ENCODE data around the gene ZSCAN5A. TPM values are rescaled to one million over a fixed set of nuclear protein-coding genes. Genes with fewer than 3 reads are reported as not detected.
"Not testable (repeated sequence)": the region's sequence is repeated elsewhere in the genome, so short reads cannot be mapped to it uniquely, and the experiment has no call there.

ZSCAN5A gene
- total RNA-seq, 1 donor from 2014 or later, result 12.3 TPM

DNA sequence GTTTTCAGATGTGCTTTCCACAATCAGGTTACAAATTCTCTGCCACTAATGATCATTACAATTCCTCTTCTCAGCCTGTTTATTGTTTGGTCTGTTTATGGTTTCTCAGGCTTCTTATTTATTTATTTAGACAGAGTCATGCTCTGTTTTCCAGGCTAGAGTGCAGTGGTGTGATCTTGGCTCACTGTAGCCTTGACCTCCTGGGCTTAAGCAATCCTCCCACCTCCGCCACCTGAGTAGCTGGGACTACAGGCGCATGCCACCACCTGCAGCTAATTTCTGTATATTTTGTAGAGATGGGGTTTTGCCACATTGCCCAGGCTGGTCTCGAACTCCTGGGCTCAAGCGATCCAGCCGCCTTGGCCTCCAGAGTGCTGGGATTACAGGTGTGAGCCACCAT lies 2.1 kb upstream of the ZSCAN5A start:
- ATAC-seq (no peak), DNase-seq (ENCODE audit: low spot score) (no peak)
- intact Hi-C loops (cut with DNase I), result no loop called here

DNA sequence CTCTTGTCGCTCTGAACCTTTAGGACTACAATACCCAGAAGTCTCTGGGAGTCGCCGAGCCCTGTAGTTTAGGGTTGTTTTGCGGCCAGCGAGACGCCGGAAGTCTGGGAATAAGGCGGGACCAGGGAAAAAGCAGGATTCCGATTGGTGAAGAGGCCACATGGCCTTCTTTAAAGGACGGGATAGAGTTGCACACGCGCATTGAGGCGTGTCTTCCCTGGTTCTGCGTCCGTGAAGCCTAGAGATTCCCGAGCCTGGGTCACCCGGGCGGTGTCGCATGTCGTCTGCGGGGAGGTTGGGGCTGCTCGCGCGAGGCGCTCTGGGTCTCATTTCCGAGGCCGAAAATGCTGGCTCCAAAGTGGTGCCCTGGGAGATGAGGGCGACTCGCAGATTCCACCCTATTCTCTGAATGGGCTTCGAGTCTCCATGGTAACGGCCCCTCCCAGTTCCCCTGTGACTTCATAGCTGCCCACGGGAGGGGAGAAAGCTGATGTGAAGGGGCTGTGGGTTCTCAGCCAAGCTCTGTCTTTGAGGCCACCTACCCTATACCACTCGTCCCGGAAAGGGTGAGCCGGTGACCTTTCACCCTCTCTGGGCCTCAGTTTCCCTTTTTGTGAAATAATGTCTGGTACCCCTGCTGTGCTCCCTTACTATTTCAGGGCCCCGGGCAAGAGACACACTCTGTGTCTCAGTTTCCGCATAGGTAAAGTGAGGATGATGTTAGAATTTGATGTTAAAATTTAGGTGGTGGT lies 614 bp upstream of the ZSCAN5A start:
- ATAC-seq, result peak; percentile 97
- intact Hi-C loops (cut with DNase I), result no loop called here
- peak; percentile 96 for DNase-seq (ENCODE audit: low spot score)

DNA sequence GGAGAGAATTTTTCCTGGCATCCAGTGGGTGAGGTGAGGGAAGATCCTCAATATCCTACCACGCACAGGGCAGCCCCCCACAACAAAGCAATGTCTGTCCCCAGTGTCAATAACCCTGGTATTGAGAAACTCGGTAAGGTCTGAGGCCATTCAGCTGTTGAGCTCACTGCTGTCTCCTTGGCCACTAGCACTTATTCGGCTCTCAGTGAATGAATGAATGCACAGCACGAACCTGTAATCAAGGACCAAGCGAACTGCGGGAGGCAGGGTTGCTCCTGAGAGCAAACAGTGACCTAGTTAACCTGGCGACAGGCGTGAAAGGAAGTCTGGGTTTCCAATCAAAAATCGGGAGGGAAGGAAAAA lies 640 bp downstream of the ZSCAN5A start:
- peak; percentile 2 for ATAC-seq
- intact Hi-C loops (cut with DNase I), result no loop called here
- no peak for DNase-seq (ENCODE audit: low spot score)

DNA sequence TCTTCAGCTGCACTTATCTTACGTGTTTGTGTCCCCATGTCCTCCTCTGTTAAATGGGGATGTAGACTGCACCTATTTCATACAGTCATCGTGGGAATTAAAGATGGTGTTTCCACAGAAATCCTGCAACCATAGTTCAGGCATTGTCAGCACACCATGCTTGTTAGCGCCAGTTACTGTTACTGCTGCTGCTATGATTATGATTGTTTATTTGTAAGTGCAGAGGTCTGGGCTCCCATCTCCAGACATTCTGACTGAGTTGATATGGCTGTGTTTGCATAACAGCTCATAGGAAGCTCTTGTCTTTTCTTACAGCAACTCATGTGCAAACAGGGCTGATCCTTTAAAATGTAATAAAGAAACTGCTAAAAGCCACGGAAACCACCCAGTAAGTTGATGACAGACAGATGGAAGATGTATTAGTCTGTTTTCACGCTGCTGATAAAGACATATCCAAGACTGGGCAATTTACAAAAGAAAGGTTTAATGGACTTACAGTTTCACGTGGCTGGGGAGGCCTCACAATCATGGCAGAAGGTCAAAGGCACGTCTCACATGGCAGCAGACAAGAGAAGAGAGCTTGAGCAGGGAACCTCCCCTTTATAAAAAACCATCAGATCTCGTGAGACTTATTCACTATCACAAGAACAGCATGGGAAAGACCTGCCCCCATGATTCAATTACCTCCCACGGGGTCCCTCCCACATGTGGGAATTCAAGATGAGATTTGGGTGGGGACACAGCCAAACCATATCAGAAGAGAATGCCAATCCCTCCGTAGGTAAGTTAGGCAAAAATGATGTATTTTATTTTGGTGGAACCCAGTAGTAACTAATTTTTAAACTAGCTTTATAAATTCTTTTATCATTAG lies 1.6 kb downstream of the ZSCAN5A start:
- ATAC-seq (no peak), DNase-seq (ENCODE audit: low spot score) (no peak)
- intact Hi-C loops (cut with DNase I), result no loop called here

DNA sequence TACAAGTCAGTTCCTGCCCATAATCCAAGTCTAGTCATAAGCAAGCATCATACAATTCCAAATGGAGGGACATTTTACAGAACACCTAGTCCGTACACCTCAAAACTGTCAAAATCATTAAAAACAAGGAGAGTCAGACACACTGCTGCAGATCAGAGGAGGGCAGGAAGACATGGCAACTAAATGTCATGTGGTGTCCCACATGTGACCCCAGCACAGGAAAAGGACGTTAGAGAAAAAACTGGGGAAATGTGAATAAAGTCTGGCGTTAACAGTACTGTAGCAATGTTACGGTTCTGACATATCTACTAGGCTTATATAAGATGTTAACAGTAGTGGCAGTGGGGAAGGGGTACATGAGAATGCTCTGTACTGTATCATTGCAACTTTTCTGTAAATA lies 2.3 kb downstream of the ZSCAN5A start:
- no peak for DNase-seq (ENCODE audit: low spot score)
- intact Hi-C loops (cut with DNase I), result no loop called here
- ATAC-seq, result no peak

DNA sequence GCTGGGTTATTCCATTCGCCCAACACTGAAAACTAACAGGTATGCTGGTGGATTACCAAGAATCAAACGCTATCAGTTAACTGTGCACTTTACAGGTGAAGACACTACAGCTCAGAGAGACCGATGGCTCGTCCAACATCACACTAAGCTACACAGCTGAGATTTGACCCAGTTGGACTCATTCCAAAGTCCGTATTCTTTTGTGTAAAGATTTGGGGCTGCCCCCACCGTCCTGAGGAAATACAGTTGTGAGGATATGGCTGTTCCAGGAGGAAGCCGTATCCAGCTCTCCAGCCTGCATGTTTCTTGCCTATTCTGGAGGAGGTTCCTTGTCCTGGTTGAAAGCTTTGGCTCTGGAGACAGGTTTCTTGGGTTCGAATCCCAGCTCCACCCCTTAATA lies 4.2 kb downstream of the ZSCAN5A start:
- intact Hi-C loops (cut with DNase I), result no loop called here
- DNase-seq (ENCODE audit: low spot score), result no peak
- no peak for ATAC-seq

DNA sequence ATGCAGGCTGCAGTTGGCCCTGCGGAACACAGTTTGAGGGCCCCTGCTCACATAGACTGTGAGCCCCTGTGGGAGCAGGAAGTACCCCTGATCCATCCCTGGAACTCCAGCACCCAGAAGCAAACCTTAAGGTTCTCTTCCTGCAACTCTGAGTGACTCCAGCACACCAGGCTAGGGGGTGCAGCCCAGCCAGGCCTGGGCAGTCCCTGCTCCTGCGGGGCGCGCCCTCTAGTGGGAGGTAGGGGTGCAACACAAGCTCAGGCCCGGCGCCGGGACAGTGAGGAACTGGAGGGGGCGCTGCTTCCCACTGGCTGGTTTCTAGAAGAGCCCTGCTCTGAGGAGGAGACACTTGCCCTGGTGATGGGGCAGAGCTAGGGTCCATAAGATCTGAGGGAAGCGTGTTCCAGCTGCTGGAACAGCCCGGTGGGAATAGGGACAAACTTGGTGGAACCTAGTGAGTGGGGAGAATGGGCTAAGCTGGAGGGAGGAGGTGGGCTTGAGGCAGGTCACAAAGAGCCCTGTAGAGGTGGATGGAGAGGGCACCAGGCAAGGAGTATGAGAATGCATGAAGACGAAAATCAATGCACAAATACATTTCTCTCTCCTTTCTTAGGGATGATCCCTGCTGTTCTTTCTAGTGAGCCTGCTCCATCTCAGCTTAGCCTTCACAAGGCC lies 5.0 kb downstream of the ZSCAN5A start:
- intact Hi-C loops (cut with DNase I), result no loop called here
- DNase-seq (ENCODE audit: low spot score) (no peak), ATAC-seq (no peak)

DNA sequence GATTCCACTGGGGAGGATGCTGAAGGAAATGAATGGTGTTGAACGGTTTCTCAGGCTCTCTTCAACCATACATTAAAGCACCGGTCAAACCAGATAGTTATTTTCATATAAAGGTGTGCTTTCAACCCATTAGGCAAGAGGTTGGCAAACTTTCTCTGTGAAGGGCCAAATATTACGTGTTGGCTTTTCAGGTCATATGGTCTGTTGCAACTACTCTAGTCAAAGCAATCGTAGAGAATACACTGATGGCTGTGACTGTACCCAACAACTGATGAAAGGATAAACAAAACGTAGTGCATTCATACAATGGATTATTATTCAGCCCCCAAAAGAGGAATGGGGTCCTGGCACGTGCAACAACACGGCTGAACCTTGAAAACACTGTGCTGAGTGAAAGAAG lies 5.8 kb downstream of the ZSCAN5A start:
- ATAC-seq (no peak), DNase-seq (ENCODE audit: low spot score) (no peak)
- intact Hi-C loops (cut with DNase I), result no loop called here

DNA sequence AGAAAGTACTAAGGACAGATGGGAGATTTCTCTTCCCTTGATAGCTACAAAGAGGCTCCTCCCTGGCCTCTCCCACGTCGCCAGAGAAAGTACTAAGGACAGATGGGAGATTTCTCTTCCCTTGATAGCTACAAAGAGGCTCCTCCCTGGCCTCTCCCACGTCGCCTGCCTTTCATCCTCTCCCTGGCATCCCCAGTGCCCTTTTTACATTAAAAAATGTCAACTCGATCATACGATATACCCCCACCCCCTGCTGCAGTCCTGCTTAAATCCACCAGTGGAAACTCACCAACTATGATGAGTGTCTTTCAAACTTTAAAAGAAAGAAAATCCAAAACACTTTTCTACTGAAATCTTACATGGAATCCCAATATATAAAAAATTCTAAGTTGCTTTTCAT lies 7.6 kb downstream of the ZSCAN5A start:
- DNase-seq (ENCODE audit: low spot score); ATAC-seq; intact Hi-C loops (cut with DNase I): not testable (repeated sequence)

DNA sequence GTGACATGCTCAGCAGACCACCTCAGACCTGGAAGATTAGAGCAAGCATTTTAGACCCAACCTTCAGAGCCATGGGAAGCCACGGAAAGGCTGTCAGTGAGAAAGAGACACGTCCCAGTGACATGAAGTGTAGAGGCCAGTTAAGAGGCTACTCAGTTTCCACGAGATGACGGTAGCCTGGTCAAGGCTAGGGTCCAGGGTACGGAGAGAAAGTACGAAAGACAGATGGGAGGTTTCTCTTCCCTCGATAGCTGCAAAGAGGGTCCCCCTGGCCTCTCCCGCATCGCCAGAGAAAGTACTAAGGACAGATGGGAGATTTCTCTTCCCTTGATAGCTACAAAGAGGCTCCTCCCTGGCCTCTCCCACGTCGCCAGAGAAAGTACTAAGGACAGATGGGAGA lies 8.6 kb downstream of the ZSCAN5A start:
- intact Hi-C loops (cut with DNase I), result no loop called here
- DNase-seq (ENCODE audit: low spot score) (no peak), ATAC-seq (no peak)

DNA sequence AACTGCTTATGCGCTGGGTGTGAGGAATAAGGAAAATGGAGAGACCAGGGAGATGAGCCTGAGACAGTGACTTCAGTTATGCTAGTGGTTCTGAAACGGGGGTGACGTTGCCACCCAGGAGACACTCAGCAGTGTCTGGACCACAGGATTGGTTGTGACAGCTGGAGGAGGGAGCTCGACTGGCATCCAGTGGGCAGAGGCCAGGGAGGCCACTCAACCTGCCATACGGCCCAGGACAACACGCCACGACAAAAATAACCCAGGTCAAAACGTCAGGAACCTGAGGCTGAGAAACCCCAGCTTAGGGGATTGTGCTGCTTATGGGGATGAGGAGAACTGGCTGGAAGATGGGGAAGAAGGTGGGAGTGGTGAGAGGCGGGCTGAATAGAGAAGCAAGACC lies 10.4 kb downstream of the ZSCAN5A start:
- intact Hi-C loops (cut with DNase I), result no loop called here
- ATAC-seq (no peak), DNase-seq (ENCODE audit: low spot score) (no peak)

DNA sequence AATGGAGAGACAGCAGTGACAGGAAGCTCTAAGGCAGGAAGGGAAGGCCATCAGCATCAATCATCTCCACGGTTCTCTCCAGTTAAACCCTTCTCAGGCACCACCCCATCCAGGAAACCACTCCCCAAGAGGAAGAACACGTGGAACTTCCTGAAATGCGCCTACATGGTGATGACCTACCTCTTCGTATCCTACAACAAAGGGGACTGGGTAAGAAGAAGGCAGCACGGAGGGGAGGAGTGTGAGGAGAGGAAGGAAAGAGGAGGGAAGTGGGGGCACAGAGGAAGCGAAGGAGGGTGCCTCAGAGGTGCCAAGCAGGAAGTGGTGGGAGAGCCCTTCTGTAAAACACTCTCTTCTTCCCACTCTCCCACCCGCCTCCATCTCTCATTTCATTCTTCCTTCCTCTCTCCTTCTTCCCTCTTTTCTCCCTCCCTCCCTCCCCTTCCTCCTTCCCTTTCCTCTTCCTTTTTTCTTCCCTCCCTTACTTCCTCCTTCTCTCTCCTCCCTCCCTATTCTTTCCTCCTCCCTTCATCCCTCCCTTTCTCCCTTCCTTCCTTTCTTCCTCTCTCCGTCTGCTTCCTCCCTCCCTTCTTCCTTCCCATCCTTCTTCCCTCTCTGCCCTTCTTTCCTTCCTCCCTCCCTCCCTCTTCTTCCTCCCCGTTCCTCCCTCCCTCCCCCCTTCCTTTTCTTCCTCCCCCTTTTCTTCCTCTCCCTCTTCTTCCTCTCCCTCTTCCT lies 12.6 kb downstream of the ZSCAN5A start:
- intact Hi-C loops (cut with DNase I), result no loop called here

DNA sequence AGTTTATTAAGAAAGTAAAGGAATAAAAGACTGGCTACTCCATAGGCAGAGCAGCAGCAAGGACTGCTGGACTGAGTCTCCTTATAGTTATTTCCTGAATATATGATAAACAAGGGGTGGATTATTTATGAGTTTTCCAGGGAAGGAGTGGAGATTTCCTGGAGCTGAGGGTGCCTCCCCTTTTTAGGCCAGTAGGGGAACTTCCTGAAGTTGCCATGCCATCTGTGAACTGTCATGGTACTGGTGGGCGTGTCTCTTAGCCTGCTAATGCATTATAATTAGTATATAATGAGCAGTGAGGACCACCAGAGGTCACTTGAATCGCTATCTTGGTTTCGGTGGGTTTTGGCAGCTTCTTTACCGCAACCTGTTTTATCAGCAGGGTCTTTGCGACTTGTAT lies 13.5 kb downstream of the ZSCAN5A start:
- ATAC-seq (no peak), DNase-seq (ENCODE audit: low spot score) (no peak)
- intact Hi-C loops (cut with DNase I), result no loop called here

More for the DNA sequence above, 12.6 kb downstream of the ZSCAN5A start:
- DNase-seq (ENCODE audit: low spot score) (no peak), ATAC-seq (no peak)

DNA sequence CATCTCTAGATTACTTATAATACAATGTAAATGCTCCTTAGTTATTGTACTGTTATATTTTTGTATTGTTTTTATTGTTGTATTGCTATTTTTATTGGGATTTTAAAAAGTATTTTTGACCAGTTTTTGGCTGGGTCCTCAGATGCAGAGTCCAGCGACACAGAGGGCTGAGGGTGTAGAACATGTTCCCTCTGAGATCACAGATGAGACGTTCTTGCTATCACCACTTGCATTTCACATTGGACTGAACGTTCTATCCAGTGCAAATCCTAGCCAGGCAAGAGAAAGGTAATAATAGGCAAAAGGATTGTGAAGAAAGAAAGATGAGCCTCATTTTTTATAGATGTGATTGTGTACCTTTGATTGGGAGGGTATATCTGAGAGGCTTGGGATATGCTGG lies 15.0 kb downstream of the ZSCAN5A start:
- intact Hi-C loops (cut with DNase I), result no loop called here

DNA sequence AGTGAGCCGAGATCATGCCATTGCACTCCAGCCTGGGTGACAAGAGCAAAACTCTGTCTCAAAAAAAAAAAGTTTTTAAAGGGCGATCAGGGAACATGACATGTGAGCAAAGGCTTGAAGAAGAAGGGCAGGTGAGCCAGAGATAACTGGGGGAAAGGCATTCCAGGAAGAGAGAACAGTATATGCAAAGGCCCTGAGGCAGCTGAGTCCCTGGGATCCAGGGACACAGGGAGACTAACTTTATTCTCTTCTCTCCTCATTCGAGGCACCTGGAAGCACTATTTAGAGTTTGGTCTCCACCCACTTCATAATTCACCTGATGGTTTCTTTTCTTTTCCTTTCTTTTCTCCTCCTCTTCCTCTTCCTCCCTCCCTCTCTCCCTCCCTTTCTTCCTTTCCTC lies 17.6 kb downstream of the ZSCAN5A start:
- intact Hi-C loops (cut with DNase I), result no loop called here
- no peak for DNase-seq (ENCODE audit: low spot score)
- ATAC-seq, result no peak

More for the DNA sequence above, 15.0 kb downstream of the ZSCAN5A start:
- ATAC-seq (no peak), DNase-seq (ENCODE audit: low spot score) (no peak)

DNA sequence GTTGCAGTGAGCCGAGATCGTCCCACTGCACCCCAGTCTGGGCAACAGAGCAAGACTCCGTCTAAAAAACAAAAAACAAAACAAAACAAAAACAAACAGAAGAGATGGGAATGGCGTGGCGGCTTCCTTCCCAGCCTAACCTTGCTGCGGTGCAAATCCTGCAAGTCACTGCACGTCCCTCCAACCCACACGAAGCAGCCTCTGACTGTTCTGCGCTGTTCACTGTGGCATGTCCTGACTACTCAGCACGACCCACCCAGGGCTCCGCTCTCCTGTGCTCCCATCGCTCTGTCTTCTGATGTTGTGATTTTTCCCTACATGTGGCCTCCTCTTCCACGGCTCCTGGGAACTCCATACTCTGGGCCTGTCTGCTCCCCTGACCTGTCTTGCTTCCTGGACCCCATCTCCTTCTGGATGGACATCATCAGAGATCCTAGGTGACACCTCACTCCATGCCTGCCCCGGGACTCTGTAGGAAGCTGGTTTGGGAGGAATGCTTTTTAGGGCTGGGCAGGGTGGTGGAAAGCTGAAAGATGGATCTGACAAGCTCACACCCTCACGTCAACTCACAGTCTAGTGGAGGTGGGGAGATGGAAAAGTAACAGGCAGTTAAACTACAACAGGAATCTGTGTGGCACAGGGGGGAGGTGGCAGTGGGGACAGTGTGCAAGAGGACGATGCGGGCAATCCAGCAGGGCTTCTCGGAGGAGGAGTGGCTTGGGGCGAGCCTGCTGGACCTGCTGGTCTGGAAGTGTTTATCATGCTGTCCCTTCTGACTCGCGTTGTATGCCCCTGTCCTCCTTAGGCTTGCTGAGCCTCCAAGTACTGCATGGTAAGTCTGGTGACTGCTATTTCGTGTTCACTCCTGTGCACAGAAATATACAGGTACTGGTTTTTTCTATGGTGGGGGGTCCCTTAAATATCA lies 18.8 kb downstream of the ZSCAN5A start:
- ATAC-seq (no peak), DNase-seq (ENCODE audit: low spot score) (no peak)
- intact Hi-C loops (cut with DNase I), result no loop called here

DNA sequence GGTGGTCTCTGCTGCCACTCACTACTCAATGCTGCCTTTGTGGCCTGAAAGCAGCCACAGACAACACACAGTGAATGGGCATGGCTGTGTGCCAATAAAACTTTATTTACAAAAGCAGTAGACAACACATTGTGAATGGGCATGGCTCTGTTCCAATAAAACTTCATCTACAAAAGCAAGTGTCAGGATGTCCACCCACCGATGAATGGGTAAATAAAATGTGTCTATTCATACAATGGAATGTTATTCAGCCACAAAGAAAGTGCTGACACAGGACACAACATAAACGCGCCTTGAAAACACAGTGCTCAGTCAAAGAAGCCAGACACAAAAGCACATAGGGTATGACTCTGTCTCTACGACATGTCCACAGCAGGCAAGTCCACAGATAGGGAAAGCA lies 20.1 kb downstream of the ZSCAN5A start:
- intact Hi-C loops (cut with DNase I), result no loop called here
- peak; percentile 62 for ATAC-seq
- no peak for DNase-seq (ENCODE audit: low spot score)

DNA sequence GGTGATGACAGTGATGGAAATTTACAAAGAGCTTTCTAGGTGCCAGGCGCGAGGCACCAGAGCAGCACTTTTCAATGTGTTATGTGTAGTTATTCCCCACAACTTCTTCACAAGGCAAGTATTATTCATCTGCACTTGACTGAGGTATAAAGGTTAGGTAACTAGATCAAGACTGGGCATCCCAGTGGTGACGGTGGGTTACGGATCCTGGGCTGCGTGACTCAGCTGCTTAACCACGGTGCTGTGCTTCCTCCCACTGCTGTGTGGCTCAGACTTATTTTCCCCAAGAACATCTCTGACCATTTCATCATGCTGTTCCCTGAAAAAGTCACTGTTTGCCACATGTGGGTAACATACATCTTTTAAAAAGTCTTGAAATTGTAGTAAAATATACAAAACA lies 22.8 kb downstream of the ZSCAN5A start:
- no peak for ATAC-seq
- intact Hi-C loops (cut with DNase I), result no loop called here

More for the DNA sequence above, 22.8 kb downstream of the ZSCAN5A start:
- no peak for DNase-seq (ENCODE audit: low spot score)

Measured in sciatic nerve (tissue), 2 donors.